Activated gamma-delta T cell treated with anti-CD3 and anti-CD28 coated beads, Interleukin-2, amount 50 U/mL, for 16 hours (primary cell): ENCODE results near the gene EPM2A.

Experiments used
- DNase-seq: peaks from one replicate; pipeline ENCODE4 v3.0.0-alpha.2; 2020; ENCODE audit warnings: low read depth

The EPM2A gene

GRCh38 chr6:145602726-145603326 is 132.5 kb downstream of the EPM2A start:
- no peak for DNase-seq

- no peak for DNase-seq
These were observed 133.9 kb downstream of the EPM2A start for GRCh38 chr6:145601397-145601796.

- DNase-seq = no peak
These were observed 135.0 kb downstream of the EPM2A start for GRCh38 chr6:145600299-145600698.

- no peak for DNase-seq
These were observed 146.3 kb downstream of the EPM2A start for GRCh38 chr6:145588981-145589380.

- no peak for DNase-seq
These were observed 148.0 kb downstream of the EPM2A start for GRCh38 chr6:145587334-145587733.

GRCh38 chr6:145583753-145584152 is 151.6 kb downstream of the EPM2A start:
- no peak for DNase-seq
